LNCaP clone FGC (cell line): ENCODE data around the gene ZSWIM8.
"Not testable (repeated sequence)": the region's sequence is repeated elsewhere in the genome, so short reads cannot be mapped to it uniquely, and the experiment has no call there.

Experiments
- DNase-seq: peaks from one replicate; pipeline ENCODE4 v3.0.0-alpha.2; 2011; ENCODE audit warnings: low read depth
- H3K4me3 ChIP-seq: 2 replicates; pipeline ENCODE4 v1.5.1; 2011; ENCODE audit warnings: mild to moderate bottlenecking, low read depth, low read length, control low read depth
- CTCF ChIP-seq: IDR thresholded peaks from 2 replicates; pipeline ENCODE4 v1.5.1; 2012; ENCODE audit warnings: mild to moderate bottlenecking; ENCODE audit not compliant: control insufficient read depth, insufficient read depth; ENCODE audit errors: extremely low read depth

The ZSWIM8 gene

GRCh38 chr10:73819513-73820093 lies 34.2 kb downstream of the ZSWIM8 start:
- DNase-seq: peak; percentile 90
- TF ChIP-seq CTCF: peak; percentile 47
- H3K4me3 ChIP-seq: peak overlapping the region; percentile 29

- no peak for TF ChIP-seq CTCF
- H3K4me3 ChIP-seq: no peak overlapping the region
- DNase-seq: no peak
Measured at GRCh38 chr10:73823391-73823790, 38.0 kb downstream of the ZSWIM8 start.

- H3K4me3 ChIP-seq: no peak overlapping the region
- TF ChIP-seq CTCF: no peak
- DNase-seq: no peak
Measured at GRCh38 chr10:73824146-73824725, 38.8 kb downstream of the ZSWIM8 start.

- no peak overlapping the region for H3K4me3 ChIP-seq
- DNase-seq: no peak
- no peak for TF ChIP-seq CTCF
Measured at GRCh38 chr10:73827346-73828089, 42.1 kb downstream of the ZSWIM8 start.

- no peak overlapping the region for H3K4me3 ChIP-seq
- no peak for DNase-seq
- TF ChIP-seq CTCF: no peak
Measured at GRCh38 chr10:73828161-73828560, 42.8 kb downstream of the ZSWIM8 start.

- H3K4me3 ChIP-seq, DNase-seq: not testable (repeated sequence)
Measured at GRCh38 chr10:73829090-73829489, 43.7 kb downstream of the ZSWIM8 start.

- TF ChIP-seq CTCF: no peak
- no peak for DNase-seq
- no peak overlapping the region for H3K4me3 ChIP-seq
Measured at GRCh38 chr10:73836427-73836980, 51.1 kb downstream of the ZSWIM8 start.
